CD14-positive monocyte (primary cell): ENCODE results near the gene OR1A1. TPM values are rescaled to one million over a fixed set of nuclear protein-coding genes. Genes with fewer than 3 reads are reported as not detected.

Experiments
- DNase-seq, 3 donors: peaks; one replicate each; pipeline ENCODE4 v3.0.0-alpha.2; 2011 to 2022
- H2AFZ ChIP-seq: 2 replicates; pipeline ENCODE4 v1.6.0; 2012; ENCODE audit warnings: mild to moderate bottlenecking, low read depth, low read length, inconsistent platforms; ENCODE audit not compliant: insufficient read depth, poor library complexity, severe bottlenecking
- H3K27ac ChIP-seq, 2 donors: 1 replicate in 1 of 2; 2 replicates in 1 of 2; pipeline ENCODE4 v1.5.1; 2012 to 2013; ENCODE audit warnings: low read length in 2 of 2, control low read depth in 1 of 2, inconsistent platforms in 1 of 2, low read depth in 1 of 2, mild to moderate bottlenecking in 1 of 2
- H3K27me3 ChIP-seq, 2 donors: one replicate each; pipeline versions ENCODE4 v1.6.0 to v1.6.1; 2011 to 2013; ENCODE audit warnings: low read length in 2 of 2; ENCODE audit not compliant: control insufficient read depth in 2 of 2, insufficient read depth in 2 of 2
- H3K36me3 ChIP-seq, 2 donors: replicated peaks in 1 of 2; 1 replicate in 1 of 2; 2 replicates in 1 of 2; pipeline versions ENCODE4 v1.5.1 to v1.6.1; 2012 to 2013; ENCODE audit warnings: low read length in 2 of 2, control low read depth in 1 of 2, inconsistent platforms in 1 of 2, mild to moderate bottlenecking in 1 of 2; ENCODE audit not compliant: insufficient read depth in 2 of 2, control insufficient read depth in 1 of 2
- H3K4me1 ChIP-seq, 2 donors: 1 replicate in 1 of 2; 2 replicates in 1 of 2; pipeline versions ENCODE4 v1.5.1 to v1.6.1; 2012 to 2013; ENCODE audit warnings: low read length in 2 of 2, control low read depth in 1 of 2, inconsistent platforms in 1 of 2, mild to moderate bottlenecking in 1 of 2, moderate library complexity in 1 of 2; ENCODE audit not compliant: insufficient read depth in 2 of 2, control insufficient read depth in 1 of 2
- H3K4me2 ChIP-seq: replicated peaks from 2 replicates; pipeline ENCODE3; 2012; ENCODE audit warnings: low read length, moderate library complexity, mild to moderate bottlenecking; ENCODE audit not compliant: poor library complexity, severe bottlenecking; ENCODE audit errors: extremely low read depth
- H3K4me3 ChIP-seq, 3 experiments: fragments of 200-600 bp in 1 of 3; sonication (generic) in 1 of 3; replicated peaks in 1 of 3; 1 replicate in 2 of 3; 2 replicates in 1 of 3; pipeline ENCODE4 v1.5.1; 2011 to 2013; ENCODE audit warnings: low read length in 3 of 3, mild to moderate bottlenecking in 3 of 3, control low read depth in 2 of 3, low read depth in 2 of 3, inconsistent platforms in 1 of 3, moderate library complexity in 1 of 3
- H3K79me2 ChIP-seq: 2 replicates; pipeline ENCODE4 v1.6.0; 2012; ENCODE audit warnings: mild to moderate bottlenecking, control low read depth, inconsistent platforms, low read length, moderate library complexity; ENCODE audit not compliant: insufficient read depth
- H3K9ac ChIP-seq: 2 replicates; pipeline ENCODE4 v1.6.0; 2017; ENCODE audit warnings: low read length, mild to moderate bottlenecking; ENCODE audit not compliant: insufficient read depth, poor library complexity, severe bottlenecking
- H3K9me3 ChIP-seq, 2 donors: replicated peaks in 1 of 2; 1 replicate in 1 of 2; 2 replicates in 1 of 2; pipeline versions ENCODE4 v1.5.1 to v1.6.1; 2012 to 2013; ENCODE audit warnings: low read length in 2 of 2, control low read depth in 1 of 2; ENCODE audit not compliant: control insufficient read depth in 1 of 2, insufficient read depth in 1 of 2
- H4K20me1 ChIP-seq: 2 replicates; pipeline ENCODE4 v1.6.0; 2012; ENCODE audit warnings: mild to moderate bottlenecking, low read length, control low read depth, moderate library complexity; ENCODE audit not compliant: insufficient read depth
- H3K27ac Mint-ChIP-seq, 7 donors: one replicate each; pipeline ENCODE4 v1.8.0; 2020; ENCODE audit warnings: mild to moderate bottlenecking in 7 of 7, mixed read lengths in 7 of 7, moderate library complexity in 6 of 7, inconsistent platforms in 2 of 7
- H3K27me3 Mint-ChIP-seq, 3 donors: one replicate each; pipeline ENCODE4 v1.8.0; 2021 to 2022; ENCODE audit warnings: low read depth in 3 of 3, mild to moderate bottlenecking in 3 of 3, mixed read lengths in 3 of 3, moderate library complexity in 3 of 3, inconsistent platforms in 1 of 3
- H3K36me3 Mint-ChIP-seq, 2 donors: one replicate each; pipeline ENCODE4 v1.8.0; 2020; ENCODE audit warnings: mixed read lengths in 2 of 2, inconsistent platforms in 1 of 2, mild to moderate bottlenecking in 1 of 2
- H3K4me1 Mint-ChIP-seq: one replicate; pipeline ENCODE4 v1.8.0; 2020; ENCODE audit warnings: mild to moderate bottlenecking, mixed read lengths
- H3K4me3 Mint-ChIP-seq, 2 donors: one replicate each; pipeline ENCODE4 v1.8.0; 2020; ENCODE audit warnings: mild to moderate bottlenecking in 2 of 2, mixed read lengths in 2 of 2, moderate library complexity in 1 of 2
- H3K9me3 Mint-ChIP-seq, 7 donors: one replicate each; pipeline ENCODE4 v1.8.0; 2020 to 2022; ENCODE audit warnings: mixed read lengths in 7 of 7, mild to moderate bottlenecking in 6 of 7, moderate library complexity in 6 of 7, inconsistent platforms in 2 of 7
- CTCF ChIP-seq: fragments of 200-600 bp; IDR thresholded peaks from one replicate; pipeline ENCODE4 v1.8.0; 2022; ENCODE audit warnings: antibody characterized with exemption, mild to moderate bottlenecking
- WGBS: methylation state at CpG from one replicate; pipeline ENCODE4 v1.1.5; 2013; ENCODE audit warnings: missing lambda C conversion rate; ENCODE audit not compliant: insufficient coverage; 5-methylcytosine and 5-hydroxymethylcytosine counted together
- intact Hi-C, 2 donors: fragments of 100-400 bp; cut with micrococcal nuclease; formaldehyde crosslinking; loops; one replicate each; pipeline versions ENCODE4 v1.15.0 to v1.15.1; 2023
- polyA plus RNA-seq, 3 donors: library from polyadenylated mRNA; depleted of rRNA in 1 of 3; unstranded in 2 of 3; stranded (reverse) in 1 of 3; fragments of 300-500 nt in 2 of 3; fragments of >200 nt in 1 of 3; fragmentation: Illumina TruSeq in 2 of 3; gene quantifications; 1 replicate in 2 of 3; 2 replicates in 1 of 3; pipeline ENCODE4 v1.2.3, GENCODE V29; 2012 to 2021

Gene OR1A1
- polyA plus RNA-seq, 3 donors: not detected

GRCh38 chr17:3208484-3208883 lies 1.0 kb downstream of the OR1A1 start:
- no peak overlapping the region for H3K27ac Mint-ChIP-seq

GRCh38 chr17:3213001-3213400 lies 5.5 kb downstream of the OR1A1 start:
- H3K36me3 Mint-ChIP-seq: no peaks in the 10 kb centered on the region
- Histone ChIP-seq H3K9me3 (no peaks in the 10 kb centered on the region), H3K36me3 (no peaks in the 10 kb centered on the region), H3K9ac (no peak overlapping the region), H3K4me1 (no peaks in the 10 kb centered on the region), H4K20me1 (no peaks in the 10 kb centered on the region), H3K79me2 (no peaks in the 10 kb centered on the region), H3K4me2 (no peak overlapping the region), H2AFZ (no peak overlapping the region), H3K4me3 (no peak overlapping the region), H3K27ac (no peak overlapping the region), H3K27me3 (no peaks in the 10 kb centered on the region)
- no peak for DNase-seq
- intact Hi-C loops: no loop called here
- peaks cover 2 to 8% (median 5%) of the 10 kb centered on the region in 7 donors for H3K9me3 Mint-ChIP-seq
- WGBS: 42% methylated on average over 2 of the region's 3 CpGs
- no peak for TF ChIP-seq CTCF
- no peak overlapping the region for H3K27ac Mint-ChIP-seq
- peaks cover 0 to 1% (median 0%) of the 10 kb centered on the region in 3 donors for H3K27me3 Mint-ChIP-seq
- H3K4me3 Mint-ChIP-seq: no peak overlapping the region
- H3K4me1 Mint-ChIP-seq: no peaks in the 10 kb centered on the region

More at GRCh38 chr17:3208484-3208883, 1.0 kb downstream of the OR1A1 start:
- no peaks in the 10 kb centered on the region for H3K9me3 ChIP-seq
- H3K4me2 ChIP-seq: no peak overlapping the region
- no peak overlapping the region for H3K4me3 ChIP-seq
- H3K4me1 ChIP-seq: no peaks in the 10 kb centered on the region
- Mint-ChIP-seq H3K4me3 (no peak overlapping the region), H3K27me3 (peaks cover 0 to 3% (median 3%) of the 10 kb centered on the region in 3 donors), H3K36me3 (no peaks in the 10 kb centered on the region), H3K9me3 (peaks cover 2 to 11% (median 8%) of the 10 kb centered on the region in 7 donors), H3K4me1 (no peaks in the 10 kb centered on the region)
- H3K9ac ChIP-seq: no peak overlapping the region
- H3K36me3 ChIP-seq: no peaks in the 10 kb centered on the region
- no peaks in the 10 kb centered on the region for H3K27me3 ChIP-seq
- no peak overlapping the region for H3K27ac ChIP-seq
- no peaks in the 10 kb centered on the region for H3K79me2 ChIP-seq
- no peak overlapping the region for H2AFZ ChIP-seq
- no peaks in the 10 kb centered on the region for H4K20me1 ChIP-seq
- DNase-seq: no peak
- no peak for TF ChIP-seq CTCF
- intact Hi-C loops: no loop called here
- 96% methylated on average over 3 of the region's 6 CpGs for WGBS
